ENCODE data around the gene FTCD. TPM values are rescaled to one million over a fixed set of nuclear protein-coding genes. Genes with fewer than 3 reads are reported as not detected.

The FTCD gene
- total RNA-seq, 1 donor from 2014 or later, result 1.8 TPM

GRCh38 chr21:46098303-46099141 lies 56.9 kb downstream of the FTCD start:
- no peak for TF ChIP-seq CTCF (conservative IDR thresholded peaks at IDR 0.05)
- peak overlapping the region; percentile 51 for H3K4me3 Mint-ChIP-seq
- no peak for DNase-seq (ENCODE audit: low read depth, low spot score)
- H3K27ac Mint-ChIP-seq (ENCODE audit: unreplicated experiment), result no peak overlapping the region
- H3K4me1 Mint-ChIP-seq, result peaks cover 4% of the 10 kb centered on the region
- peaks cover 54% of the 10 kb centered on the region for H3K27me3 Mint-ChIP-seq (ENCODE audit: low read depth)
- peaks cover 12% of the 10 kb centered on the region for H3K9me3 Mint-ChIP-seq
- peaks cover 17% of the 10 kb centered on the region for H3K36me3 Mint-ChIP-seq (ENCODE audit: low read depth)

- peaks cover 12% of the 10 kb centered on the region for H3K36me3 Mint-ChIP-seq (ENCODE audit: low read depth)
Observed at GRCh38 chr21:46097336-46098293, 57.8 kb downstream of the FTCD start, which contains the start of gene COL6A2. Gene COL6A2, plus strand, starts transcription at chr21:46098112.

GRCh38 chr21:46096596-46097335 lies 58.6 kb downstream of the FTCD start:
- no peak overlapping the region for H3K27ac Mint-ChIP-seq (ENCODE audit: unreplicated experiment)
- no peak for TF ChIP-seq CTCF (conservative IDR thresholded peaks at IDR 0.05)
- H3K4me3 Mint-ChIP-seq, result peak overlapping the region; percentile 59
- peaks cover 10% of the 10 kb centered on the region for H3K36me3 Mint-ChIP-seq (ENCODE audit: low read depth)
- peaks cover 38% of the 10 kb centered on the region for H3K27me3 Mint-ChIP-seq (ENCODE audit: low read depth)
- DNase-seq (ENCODE audit: low read depth, low spot score), result no peak
- H3K4me1 Mint-ChIP-seq, result peaks cover 4% of the 10 kb centered on the region
- peaks cover 5% of the 10 kb centered on the region for H3K9me3 Mint-ChIP-seq

More at GRCh38 chr21:46097336-46098293, 57.8 kb downstream of the FTCD start, which contains the start of gene COL6A2:
- peaks cover 9% of the 10 kb centered on the region for H3K9me3 Mint-ChIP-seq
- peak; percentile 55 for DNase-seq (ENCODE audit: low read depth, low spot score)
- no peak within 1 kb of the TSS for H3K27ac Mint-ChIP-seq (ENCODE audit: unreplicated experiment)
- H3K4me3 Mint-ChIP-seq, result peak within 1 kb of the TSS; percentile 59
- H3K4me1 Mint-ChIP-seq, result peaks cover 4% of the 10 kb centered on the region
- H3K27me3 Mint-ChIP-seq (ENCODE audit: low read depth), result peaks cover 46% of the 10 kb centered on the region
- TF ChIP-seq CTCF (conservative IDR thresholded peaks at IDR 0.05), result peak; percentile 43

DNA sequence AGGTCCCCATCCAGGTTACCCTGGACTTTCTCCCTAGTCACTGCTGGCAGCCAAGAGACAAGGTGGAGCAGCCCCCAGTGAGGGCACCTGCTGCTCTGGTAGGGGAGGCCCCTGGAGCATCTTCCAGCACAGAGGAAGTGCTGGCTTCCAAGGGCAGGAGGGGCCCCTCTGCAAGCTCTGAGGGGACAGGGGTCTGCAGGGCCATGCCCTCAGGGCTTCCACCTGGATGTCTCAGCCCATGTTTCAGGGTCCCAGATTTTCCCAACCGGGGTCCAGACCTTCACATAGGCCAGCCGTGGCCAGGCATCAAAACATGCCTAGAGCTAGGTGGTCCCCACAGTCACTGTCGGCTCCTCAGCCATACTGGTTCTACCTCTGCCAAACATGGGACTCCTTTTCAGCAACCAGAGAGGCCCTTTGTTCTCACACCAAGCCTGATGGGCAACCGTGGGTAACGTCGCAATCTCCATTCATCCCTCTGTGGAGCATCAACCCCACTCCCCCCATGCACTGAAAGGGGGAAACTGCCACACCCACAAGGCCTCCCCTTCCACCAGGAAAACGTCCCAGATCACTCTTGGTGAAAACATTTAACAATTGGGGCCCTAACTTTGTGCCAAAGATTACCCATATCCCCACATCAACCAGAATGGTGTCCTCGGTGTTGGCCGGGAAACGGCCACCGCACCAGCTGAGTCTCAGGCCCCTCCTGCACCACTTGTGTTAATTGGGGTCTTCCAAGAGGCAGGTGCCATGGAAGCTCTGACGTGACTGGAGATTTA lies 59.4 kb downstream of the FTCD start:
- no peak overlapping the region for H3K27ac Mint-ChIP-seq (ENCODE audit: unreplicated experiment)
- no peak for DNase-seq (ENCODE audit: low read depth, low spot score)

More for the DNA sequence above, 59.4 kb downstream of the FTCD start:
- Mint-ChIP-seq H3K4me1 (peaks cover 4% of the 10 kb centered on the region), H3K36me3 (ENCODE audit: low read depth) (peaks cover 4% of the 10 kb centered on the region), H3K9me3 (peaks cover 3% of the 10 kb centered on the region), H3K4me3 (no peak overlapping the region), H3K27me3 (ENCODE audit: low read depth) (peaks cover 30% of the 10 kb centered on the region)
- TF ChIP-seq CTCF (conservative IDR thresholded peaks at IDR 0.05), result no peak
